ENCODE data around the gene TRAF3IP3.
A peak's percentile ranks its signal among the peaks of the same experiment; 100 is the strongest.

Gene TRAF3IP3

DNA sequence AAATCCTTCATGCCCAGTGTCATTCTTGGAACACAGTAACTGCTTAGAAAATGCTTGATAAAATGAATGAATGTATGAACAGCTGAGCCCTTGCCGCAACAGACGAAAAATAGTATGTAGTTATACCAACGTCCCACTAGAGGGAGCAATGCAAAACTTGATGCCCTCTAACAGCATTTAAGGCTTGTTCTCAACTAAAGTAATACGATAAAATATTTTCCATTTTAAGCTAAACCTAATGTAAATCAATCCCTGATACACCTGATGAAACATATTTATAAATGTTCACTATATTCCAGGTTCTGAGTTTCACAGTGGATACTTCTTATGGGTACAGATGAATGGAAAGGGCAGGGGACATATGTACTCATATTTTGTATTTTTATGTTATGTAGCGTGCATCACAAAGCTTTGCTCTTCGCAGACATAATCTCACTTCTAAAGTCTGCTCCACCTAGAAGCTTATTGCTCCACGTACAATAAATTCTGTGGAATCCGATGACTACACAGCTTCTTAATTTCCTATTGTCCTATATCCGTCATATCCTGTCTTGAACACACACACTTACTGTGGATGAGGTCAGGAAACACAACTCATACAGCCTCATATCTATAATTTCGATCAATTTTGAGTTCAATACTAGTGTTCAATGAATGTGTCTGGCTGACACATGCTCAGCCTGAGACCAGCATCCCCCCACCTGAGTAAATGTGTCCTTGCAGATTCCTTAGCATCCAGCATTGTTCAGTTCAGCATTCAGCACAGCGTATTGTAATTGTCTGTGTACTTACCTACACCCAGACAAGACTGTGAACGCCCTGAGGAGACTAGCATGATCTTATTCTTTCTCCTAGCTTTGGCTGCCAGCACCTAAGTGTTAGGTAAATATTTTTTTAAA, 67.5 kb downstream of the TRAF3IP3 start:
- Histone ChIP-seq H3K36me3 (ENCODE audit: control insufficient read depth in 1 of 2, insufficient read depth in 2 of 2, low read length in 2 of 2) (no peaks in the 10 kb centered on the region), H3K14ac (ENCODE audit: low read length) (no peak overlapping the region), H3K23ac (ENCODE audit: low read length) (no peak overlapping the region), H3K4me2 (ENCODE audit: low read length) (no peak overlapping the region), H3K27me3 (ENCODE audit: insufficient read depth, low read length) (no peaks in the 10 kb centered on the region), H2BK120ac (ENCODE audit: insufficient read depth, low read length, poor library complexity) (no peak overlapping the region), H2BK5ac (ENCODE audit: low read depth, low read length, poor library complexity) (no peak overlapping the region), H3K79me2 (ENCODE audit: control insufficient read depth, insufficient read depth, low read length, poor library complexity) (peaks cover 3% of the 10 kb centered on the region), H3K4ac (ENCODE audit: low read depth, low read length) (no peak overlapping the region), H4K12ac (ENCODE audit: low read depth, low read length) (no peak overlapping the region), H3K4me3 (ENCODE audit: low read depth, low read length) (no peak overlapping the region), H2BK12ac (ENCODE audit: low read length) (no peak overlapping the region), H4K91ac (ENCODE audit: low read depth, low read length) (no peak overlapping the region), H2AFZ (ENCODE audit: insufficient read depth, low read length, poor library complexity) (no peak overlapping the region), H2AK5ac (ENCODE audit: low read length) (no peak overlapping the region), H3K79me1 (ENCODE audit: low read length) (peaks cover 6% of the 10 kb centered on the region), H3K27ac (ENCODE audit: low read depth, low read length) (no peak overlapping the region), H3K9me3 (ENCODE audit: insufficient read depth, low read depth, low read length) (no peaks in the 10 kb centered on the region), H3K9ac (ENCODE audit: low read length) (no peak overlapping the region), H3K4me1 (ENCODE audit: control insufficient read depth in 1 of 2, insufficient read depth in 2 of 2, low read length in 2 of 2) (peaks cover 4% of the 10 kb centered on the region in 2 experiments), H3K18ac (ENCODE audit: low read length) (no peak overlapping the region), H4K8ac (ENCODE audit: low read depth, low read length) (no peak overlapping the region)
- no CpG with 5 or more reads among the region's 12 CpGs for WGBS (ENCODE audit: extremely low coverage, insufficient coverage, insufficient read length)
- peak in 1 of 2 donors; percentile 78 for DNase-seq

DNA sequence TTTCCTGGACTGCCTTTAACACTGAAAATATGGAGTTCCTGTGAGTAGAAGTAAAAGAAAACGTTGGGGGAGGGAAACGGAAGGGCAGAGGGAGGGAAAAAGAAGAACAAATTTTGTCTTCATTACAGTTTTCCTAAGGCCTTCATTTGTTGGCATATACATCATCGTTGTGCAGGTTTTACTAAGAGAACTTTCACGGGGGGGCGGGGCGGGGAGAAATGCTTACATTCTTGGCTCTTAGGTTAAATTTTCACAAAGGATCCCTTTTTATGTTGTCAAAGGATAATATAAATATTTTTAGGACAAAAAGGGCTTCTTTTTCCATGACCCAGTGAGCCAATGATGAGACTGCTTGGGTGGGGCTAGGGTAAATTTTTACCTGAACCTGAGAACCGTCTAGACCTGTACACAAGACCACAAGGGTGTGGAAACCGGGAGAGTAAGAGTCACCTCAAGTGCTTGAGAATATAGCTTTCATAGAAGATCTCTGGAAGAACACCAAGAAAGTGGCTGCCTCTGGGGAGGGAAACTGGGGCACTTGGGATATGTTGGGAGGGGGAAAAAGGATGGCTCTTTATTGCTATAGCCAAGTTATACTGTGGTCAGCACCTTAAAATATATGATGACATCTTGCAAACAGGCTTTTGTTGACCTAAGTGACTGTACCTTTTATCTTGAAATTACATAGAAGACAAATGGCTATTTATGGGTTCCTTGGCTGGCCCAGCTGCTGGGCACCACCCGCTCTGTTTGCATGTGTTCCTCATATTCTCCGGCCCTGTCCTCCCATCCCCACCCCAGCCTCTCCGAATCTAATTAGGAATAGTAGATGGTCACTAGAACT, 70.0 kb downstream of the TRAF3IP3 start:
- Histone ChIP-seq H3K18ac (ENCODE audit: low read length) (no peak overlapping the region), H3K4ac (ENCODE audit: low read depth, low read length) (no peak overlapping the region), H2BK120ac (ENCODE audit: insufficient read depth, low read length, poor library complexity) (no peak overlapping the region), H2AK5ac (ENCODE audit: low read length) (no peak overlapping the region), H3K27me3 (ENCODE audit: insufficient read depth, low read length) (no peaks in the 10 kb centered on the region), H3K36me3 (ENCODE audit: control insufficient read depth in 1 of 2, insufficient read depth in 2 of 2, low read length in 2 of 2) (peaks cover 0 to 1% of the 10 kb centered on the region in 2 experiments), H2BK5ac (ENCODE audit: low read depth, low read length, poor library complexity) (no peak overlapping the region), H2AFZ (ENCODE audit: insufficient read depth, low read length, poor library complexity) (no peak overlapping the region), H3K4me3 (ENCODE audit: low read depth, low read length) (no peak overlapping the region), H4K8ac (ENCODE audit: low read depth, low read length) (no peak overlapping the region), H3K9me3 (ENCODE audit: insufficient read depth, low read depth, low read length) (no peaks in the 10 kb centered on the region), H3K14ac (ENCODE audit: low read length) (no peak overlapping the region), H2BK12ac (ENCODE audit: low read length) (no peak overlapping the region), H3K79me2 (ENCODE audit: control insufficient read depth, insufficient read depth, low read length, poor library complexity) (peaks cover 3% of the 10 kb centered on the region), H3K4me1 (ENCODE audit: control insufficient read depth in 1 of 2, insufficient read depth in 2 of 2, low read length in 2 of 2) (peaks cover 0 to 2% of the 10 kb centered on the region in 2 experiments), H3K4me2 (ENCODE audit: low read length) (no peak overlapping the region), H3K9ac (ENCODE audit: low read length) (no peak overlapping the region), H3K23ac (ENCODE audit: low read length) (no peak overlapping the region), H3K79me1 (ENCODE audit: low read length) (peaks cover 6% of the 10 kb centered on the region), H3K27ac (ENCODE audit: low read depth, low read length) (no peak overlapping the region), H4K91ac (ENCODE audit: low read depth, low read length) (no peak overlapping the region), H4K12ac (ENCODE audit: low read depth, low read length) (no peak overlapping the region)
- no CpG with 5 or more reads among the region's 11 CpGs for WGBS (ENCODE audit: extremely low coverage, insufficient coverage, insufficient read length)
- no peak for DNase-seq

DNA sequence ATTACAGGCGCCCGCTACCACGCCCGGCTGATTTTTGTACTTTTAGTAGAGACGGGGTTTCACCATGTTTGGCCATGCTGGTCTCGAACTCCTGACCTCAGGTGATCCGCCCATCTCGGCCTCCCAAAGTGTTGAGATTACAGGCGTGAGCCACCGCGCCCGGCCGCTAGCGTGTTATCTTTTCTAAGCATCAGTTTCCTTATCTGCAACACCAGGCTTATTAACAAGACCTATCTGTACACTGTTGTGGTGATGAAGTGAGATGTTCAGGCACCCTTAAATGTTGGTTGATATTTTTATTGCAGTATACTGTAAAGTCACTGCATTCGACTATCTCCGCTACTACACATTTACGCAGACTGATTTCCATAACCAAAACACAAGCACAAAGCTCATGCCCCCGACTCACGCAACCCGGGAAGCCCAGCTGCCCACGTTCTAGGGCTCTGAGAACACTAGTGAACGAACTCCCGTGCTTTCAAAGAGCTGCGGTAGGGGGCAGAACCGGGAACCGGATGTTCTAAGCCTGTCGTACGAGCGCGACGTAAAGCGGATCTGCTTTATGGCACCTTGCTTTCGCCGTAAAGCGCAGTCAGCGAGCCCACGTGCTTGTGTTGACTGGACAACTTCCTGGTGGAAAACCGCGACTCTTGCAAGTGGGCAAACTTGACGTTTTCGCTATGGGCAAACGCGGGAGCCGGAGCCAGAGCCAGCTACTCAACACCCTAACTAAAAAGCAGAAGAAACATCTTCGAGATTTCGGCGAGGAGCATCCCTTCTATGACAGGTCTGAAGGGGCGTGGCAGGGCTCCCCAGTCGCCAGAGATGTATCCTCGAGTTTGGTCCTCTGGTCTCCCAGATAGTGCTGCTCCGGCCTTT, 71.8 kb downstream of the TRAF3IP3 start, which contains the start of gene UTP25:
TSS of gene UTP25 (plus strand) at position 589 of the 879 bp plus-strand sequence. CDS start at position 681, 92 bp downstream.
- Histone ChIP-seq H3K9me3 (ENCODE audit: insufficient read depth, low read depth, low read length) (no peaks in the 10 kb centered on the region), H3K27ac (ENCODE audit: low read depth, low read length) (peak within 1 kb of the TSS; percentile 7), H3K4me1 (ENCODE audit: control insufficient read depth in 1 of 2, insufficient read depth in 2 of 2, low read length in 2 of 2) (peaks cover 0 to 2% of the 10 kb centered on the region in 2 experiments), H3K4me2 (ENCODE audit: low read length) (peak within 1 kb of the TSS; percentile 85), H3K23ac (ENCODE audit: low read length) (no peak within 1 kb of the TSS), H3K4ac (ENCODE audit: low read depth, low read length) (peak within 1 kb of the TSS; percentile 80), H2AFZ (ENCODE audit: insufficient read depth, low read length, poor library complexity) (peak within 1 kb of the TSS; percentile 96), H4K91ac (ENCODE audit: low read depth, low read length) (peak within 1 kb of the TSS; percentile 67), H4K8ac (ENCODE audit: low read depth, low read length) (peak within 1 kb of the TSS; percentile 87), H3K4me3 (ENCODE audit: low read depth, low read length) (peak within 1 kb of the TSS; percentile 72), H3K14ac (ENCODE audit: low read length) (peak within 1 kb of the TSS; percentile 65), H3K18ac (ENCODE audit: low read length) (peak within 1 kb of the TSS; percentile 27), H3K27me3 (ENCODE audit: insufficient read depth, low read length) (no peaks in the 10 kb centered on the region), H2BK120ac (ENCODE audit: insufficient read depth, low read length, poor library complexity) (no peak within 1 kb of the TSS), H3K9ac (ENCODE audit: low read length) (peak within 1 kb of the TSS; percentile 82), H2BK12ac (ENCODE audit: low read length) (no peak within 1 kb of the TSS), H4K12ac (ENCODE audit: low read depth, low read length) (peak within 1 kb of the TSS; percentile 74), H3K79me2 (ENCODE audit: control insufficient read depth, insufficient read depth, low read length, poor library complexity) (peaks cover 3% of the 10 kb centered on the region), H3K36me3 (ENCODE audit: control insufficient read depth in 1 of 2, insufficient read depth in 2 of 2, low read length in 2 of 2) (peaks cover 3 to 4% of the 10 kb centered on the region in 2 experiments), H2AK5ac (ENCODE audit: low read length) (no peak within 1 kb of the TSS), H3K79me1 (ENCODE audit: low read length) (peaks cover 6% of the 10 kb centered on the region), H2BK5ac (ENCODE audit: low read depth, low read length, poor library complexity) (peak within 1 kb of the TSS; percentile 68)
- no CpG with 5 or more reads among the region's 51 CpGs for WGBS (ENCODE audit: extremely low coverage, insufficient coverage, insufficient read length)
- peak; percentile 97 to 100 for DNase-seq

DNA sequence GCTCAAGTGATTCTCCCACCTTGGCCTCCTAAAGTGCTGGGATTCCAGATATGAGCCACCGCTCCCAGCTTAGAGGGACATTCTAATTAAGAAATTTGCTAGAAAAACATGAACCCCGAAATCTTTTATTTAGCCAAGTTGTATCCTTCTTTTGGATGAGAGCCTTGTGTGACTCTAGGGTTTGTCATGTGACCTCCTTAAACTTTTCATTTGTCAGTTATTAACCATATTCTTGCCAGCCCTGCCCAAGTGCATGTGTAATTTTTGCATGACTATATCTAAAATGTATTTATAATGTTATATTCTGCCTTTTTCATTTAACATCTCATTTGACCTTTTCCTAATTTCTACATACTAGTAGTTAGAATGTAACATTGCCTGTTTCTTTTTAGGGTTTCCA, 73.9 kb downstream of the TRAF3IP3 start:
- Histone ChIP-seq H2BK12ac (ENCODE audit: low read length) (no peak overlapping the region), H4K12ac (ENCODE audit: low read depth, low read length) (no peak overlapping the region), H2BK120ac (ENCODE audit: insufficient read depth, low read length, poor library complexity) (no peak overlapping the region), H3K18ac (ENCODE audit: low read length) (no peak overlapping the region), H3K9me3 (ENCODE audit: insufficient read depth, low read depth, low read length) (no peaks in the 10 kb centered on the region), H3K4ac (ENCODE audit: low read depth, low read length) (no peak overlapping the region), H3K36me3 (ENCODE audit: control insufficient read depth in 1 of 2, insufficient read depth in 2 of 2, low read length in 2 of 2) (peaks cover 6 to 13% of the 10 kb centered on the region in 2 experiments), H3K4me2 (ENCODE audit: low read length) (no peak overlapping the region), H3K79me2 (ENCODE audit: control insufficient read depth, insufficient read depth, low read length, poor library complexity) (peaks cover 3% of the 10 kb centered on the region), H3K4me3 (ENCODE audit: low read depth, low read length) (no peak overlapping the region), H3K23ac (ENCODE audit: low read length) (no peak overlapping the region), H2AFZ (ENCODE audit: insufficient read depth, low read length, poor library complexity) (no peak overlapping the region), H3K79me1 (ENCODE audit: low read length) (peaks cover 6% of the 10 kb centered on the region), H2BK5ac (ENCODE audit: low read depth, low read length, poor library complexity) (no peak overlapping the region), H3K4me1 (ENCODE audit: control insufficient read depth in 1 of 2, insufficient read depth in 2 of 2, low read length in 2 of 2) (no peaks in the 10 kb centered on the region), H2AK5ac (ENCODE audit: low read length) (no peak overlapping the region), H4K91ac (ENCODE audit: low read depth, low read length) (no peak overlapping the region), H3K14ac (ENCODE audit: low read length) (no peak overlapping the region), H4K8ac (ENCODE audit: low read depth, low read length) (no peak overlapping the region), H3K9ac (ENCODE audit: low read length) (no peak overlapping the region), H3K27me3 (ENCODE audit: insufficient read depth, low read length) (no peaks in the 10 kb centered on the region), H3K27ac (ENCODE audit: low read depth, low read length) (no peak overlapping the region)
- no CpG with 5 or more reads among the region's 2 CpGs for WGBS (ENCODE audit: extremely low coverage, insufficient coverage, insufficient read length)
- no peak for DNase-seq
